ENCODE measurements around the gene MSLN. TPM values are rescaled to one million over a fixed set of nuclear protein-coding genes. Genes with fewer than 3 reads are reported as not detected.
A peak's percentile ranks its signal among the peaks of the same experiment; 100 is the strongest.

The MSLN gene
- total and polyA plus RNA-seq, 9 of the 15 experiments (the other 6 are each of a cell fraction or from before 2014, with no cell fraction given): not detected

DNA sequence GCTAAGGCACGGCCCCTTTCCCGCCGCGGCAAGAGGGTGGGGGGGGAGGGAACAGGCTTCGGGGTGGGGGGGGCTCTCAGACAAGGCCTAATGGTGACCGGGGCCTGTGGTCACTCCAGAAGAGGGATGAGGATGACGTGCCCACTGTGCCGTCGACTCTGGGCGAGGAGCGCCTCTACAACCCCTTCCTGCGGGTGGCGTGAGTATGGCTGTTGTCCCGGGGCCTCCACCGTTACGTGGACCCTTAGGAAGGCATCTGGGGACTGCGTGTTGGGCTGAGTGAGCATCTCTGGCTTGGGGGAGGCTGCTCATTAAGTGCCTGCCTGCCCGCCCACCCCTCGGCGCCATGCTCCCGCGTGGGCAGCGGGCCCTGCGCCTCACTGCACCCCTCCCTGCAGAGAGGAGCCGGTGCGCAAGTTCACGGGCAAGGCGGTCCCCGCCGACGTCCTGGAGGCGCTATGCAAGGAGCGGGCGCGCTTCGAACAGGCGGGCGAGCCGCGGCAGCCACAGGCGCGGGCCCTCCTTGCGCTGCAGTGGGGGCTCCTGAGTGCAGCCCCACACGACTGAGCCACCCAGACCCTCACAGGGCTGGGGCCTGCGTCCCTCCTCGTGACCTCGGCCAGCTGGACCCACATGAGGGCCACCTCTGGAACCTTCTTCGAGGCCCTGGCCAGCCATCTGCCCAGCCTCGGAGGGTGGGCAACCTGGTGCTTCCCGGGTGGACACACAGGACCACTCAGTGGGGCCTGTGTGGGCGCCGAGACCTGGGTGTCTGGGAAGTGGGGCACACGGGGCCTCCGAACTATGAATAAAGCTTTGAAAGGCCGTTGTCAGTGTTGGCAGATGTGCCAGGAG, 31.4 kb upstream of the MSLN start:
- Histone ChIP-seq H3K9ac (ENCODE audit: insufficient read depth in 1 of 2, low read depth in 2 of 2, low read length in 2 of 2) (peak overlapping the region; percentile 65 to 96), H3K4me3 (peak overlapping the region; percentile 80), H3K36me3 (ENCODE audit: control insufficient read depth, insufficient read depth, low read length) (peaks cover 46% of the 10 kb centered on the region; the same call in 2 of the 3 replicates), H4K20me1 (replicated peaks; ENCODE audit: control insufficient read depth, insufficient read depth, low read length) (no peaks in the 10 kb centered on the region; the same call in 1 of the 2 replicates), H3K27ac (ENCODE audit: extremely low read depth, low read depth, low read length) (peak overlapping the region; percentile 82), H3K9me1 (ENCODE audit: control insufficient read depth, insufficient read depth, low read length) (no peaks in the 10 kb centered on the region), H2AFZ (ENCODE audit: low read depth, low read length) (no peak overlapping the region), H3K4me2 (ENCODE audit: insufficient read depth, low read length) (peak overlapping the region; percentile 97), H3K4me1 (replicated peaks in 1 of 2; ENCODE audit: control insufficient read depth in 2 of 2, insufficient read depth in 2 of 2, low read length in 2 of 2) (peaks cover 10 to 93% of the 10 kb centered on the region in 2 experiments; a peak in 4 of 5 replicates), H3K27me3 (ENCODE audit: control insufficient read depth in 2 of 2, insufficient read depth in 2 of 2, low read length in 2 of 2) (no peaks in the 10 kb centered on the region), H3K79me2 (ENCODE audit: control insufficient read depth, insufficient read depth, low read length) (peaks cover 25% of the 10 kb centered on the region), H3K9me3 (replicated peaks; ENCODE audit: control insufficient read depth, insufficient read depth, low read depth, low read length) (no peaks in the 10 kb centered on the region)
- ATAC-seq: no peak
- FAIRE-seq: no peak
- peak in 3 of 4 experiments; percentile 42 to 52 (median 48) for DNase-seq (ENCODE audit: extremely low read depth in 1 of 4, low spot score in 3 of 4)
- ChIA-PET POLR2A (interaction anchor here (0.5 to 2.0 kb wide), 6 partner anchors 9 to 81 kb away, joined by 3 to 16 read pairs (median 8); partner anchors contain the start of genes ANTKMT, CIAO3 and MSLN), CTCF (ENCODE audit: low intra/inter-chr PET ratio) (no interaction called here)
- WGBS (ENCODE audit: insufficient coverage, low coverage, missing lambda C conversion rate): 32% methylated on average over 42 of the region's 55 CpGs
- TSS peak; percentile 54 for BruUV-seq (replicated peaks)
- intact Hi-C loops (cut with micrococcal nuclease): loop anchor here (2.0 kb wide), 1 partner anchor 14 kb away; the partner anchor contains the start of gene METRN
- in situ Hi-C loops (cut with MboI): no loop called here
- TF ChIP-seq PCBP1 (IDR thresholded peaks at IDR 0.05; ENCODE audit: low read depth, low read length, poor library complexity, severe bottlenecking) (peak; percentile 30), FUS (optimal IDR thresholded peaks at IDR 0.05; ENCODE audit: low read depth, low read length) (peak; percentile 23), RBFOX2 (IDR thresholded peaks at IDR 0.05; ENCODE audit: low read depth, low read length) (peak; percentile 72), KDM5B (IDR thresholded peaks at IDR 0.05; ENCODE audit: insufficient replicate concordance, low read depth, low read length) (peak; percentile 14), PTBP1 (IDR thresholded peaks at IDR 0.05; ENCODE audit: low read depth, low read length) (0 out of 2 replicates have a peak, but pooled peaks have one; percentile 50), RBM14 (IDR thresholded peaks at IDR 0.05; ENCODE audit: borderline replicate concordance, insufficient read depth, low read depth, low read length) (0 out of 2 replicates have a peak, but pooled peaks have one; percentile 31), POLR2G (IDR thresholded peaks at IDR 0.05; ENCODE audit: low read depth, low read length) (peak; percentile 78), MTA3 (IDR thresholded peaks at IDR 0.05; ENCODE audit: borderline replicate concordance) (no peak), EGR1 (conservative IDR thresholded peaks at IDR 0.05) (peak; percentile 43; the same call in 1 of the 2 replicates), SAFB (IDR thresholded peaks at IDR 0.05; ENCODE audit: borderline replicate concordance, low read depth, low read length) (peak; percentile 67; the same call in 1 of the 2 replicates), ZNF311 (CRISPR knock-in tag; IDR thresholded peaks at IDR 0.05) (no peak), HNRNPL (IDR thresholded peaks at IDR 0.05; ENCODE audit: low read depth, low read length) (peak; percentile 86; the same call in 1 of the 2 replicates), POLR2A (conservative IDR thresholded peaks at IDR 0.05) (peak; percentile 47; the same call in 1 of the 2 replicates)
- TF ChIP-seq, protein P1, sequence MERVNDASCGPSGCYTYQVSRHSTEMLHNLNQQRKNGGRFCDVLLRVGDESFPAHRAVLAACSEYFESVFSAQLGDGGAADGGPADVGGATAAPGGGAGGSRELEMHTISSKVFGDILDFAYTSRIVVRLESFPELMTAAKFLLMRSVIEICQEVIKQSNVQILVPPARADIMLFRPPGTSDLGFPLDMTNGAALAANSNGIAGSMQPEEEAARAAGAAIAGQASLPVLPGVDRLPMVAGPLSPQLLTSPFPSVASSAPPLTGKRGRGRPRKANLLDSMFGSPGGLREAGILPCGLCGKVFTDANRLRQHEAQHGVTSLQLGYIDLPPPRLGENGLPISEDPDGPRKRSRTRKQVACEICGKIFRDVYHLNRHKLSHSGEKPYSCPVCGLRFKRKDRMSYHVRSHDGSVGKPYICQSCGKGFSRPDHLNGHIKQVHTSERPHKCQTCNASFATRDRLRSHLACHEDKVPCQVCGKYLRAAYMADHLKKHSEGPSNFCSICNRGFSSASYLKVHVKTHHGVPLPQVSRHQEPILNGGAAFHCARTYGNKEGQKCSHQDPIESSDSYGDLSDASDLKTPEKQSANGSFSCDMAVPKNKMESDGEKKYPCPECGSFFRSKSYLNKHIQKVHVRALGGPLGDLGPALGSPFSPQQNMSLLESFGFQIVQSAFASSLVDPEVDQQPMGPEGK (CRISPR knock-in tag; IDR thresholded peaks at IDR 0.05; ENCODE audit: borderline replicate concordance): no peak
- TF ChIP-seq, protein P2, sequence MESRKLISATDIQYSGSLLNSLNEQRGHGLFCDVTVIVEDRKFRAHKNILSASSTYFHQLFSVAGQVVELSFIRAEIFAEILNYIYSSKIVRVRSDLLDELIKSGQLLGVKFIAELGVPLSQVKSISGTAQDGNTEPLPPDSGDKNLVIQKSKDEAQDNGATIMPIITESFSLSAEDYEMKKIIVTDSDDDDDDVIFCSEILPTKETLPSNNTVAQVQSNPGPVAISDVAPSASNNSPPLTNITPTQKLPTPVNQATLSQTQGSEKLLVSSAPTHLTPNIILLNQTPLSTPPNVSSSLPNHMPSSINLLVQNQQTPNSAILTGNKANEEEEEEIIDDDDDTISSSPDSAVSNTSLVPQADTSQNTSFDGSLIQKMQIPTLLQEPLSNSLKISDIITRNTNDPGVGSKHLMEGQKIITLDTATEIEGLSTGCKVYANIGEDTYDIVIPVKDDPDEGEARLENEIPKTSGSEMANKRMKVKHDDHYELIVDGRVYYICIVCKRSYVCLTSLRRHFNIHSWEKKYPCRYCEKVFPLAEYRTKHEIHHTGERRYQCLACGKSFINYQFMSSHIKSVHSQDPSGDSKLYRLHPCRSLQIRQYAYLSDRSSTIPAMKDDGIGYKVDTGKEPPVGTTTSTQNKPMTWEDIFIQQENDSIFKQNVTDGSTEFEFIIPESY (CRISPR knock-in tag; IDR thresholded peaks at IDR 0.05): peak; percentile 98
